Testis (tissue), 2 donors: Measurements from ENCODE around the gene PAPPA2.

Source experiments
- POLR2A ChIP-seq: fragments of 450-650 bp; IDR thresholded peaks from one replicate; pipeline ENCODE4 v1.6.1; 2017; ENCODE audit warnings: antibody characterized with exemption, mild to moderate bottlenecking, moderate library complexity
- TF ChIP-seq, protein P1 (sequence below), 3 experiments: fragments of 450-650 bp in 2 of 3; fragments of 200-600 bp in 1 of 3; sonication (generic) in 1 of 3; IDR thresholded peaks; one replicate each; pipeline ENCODE4 v1.5.1; 2016 to 2019; ENCODE audit warnings: antibody characterized with exemption in 3 of 3, mild to moderate bottlenecking in 2 of 3, moderate library complexity in 1 of 3

DNA sequence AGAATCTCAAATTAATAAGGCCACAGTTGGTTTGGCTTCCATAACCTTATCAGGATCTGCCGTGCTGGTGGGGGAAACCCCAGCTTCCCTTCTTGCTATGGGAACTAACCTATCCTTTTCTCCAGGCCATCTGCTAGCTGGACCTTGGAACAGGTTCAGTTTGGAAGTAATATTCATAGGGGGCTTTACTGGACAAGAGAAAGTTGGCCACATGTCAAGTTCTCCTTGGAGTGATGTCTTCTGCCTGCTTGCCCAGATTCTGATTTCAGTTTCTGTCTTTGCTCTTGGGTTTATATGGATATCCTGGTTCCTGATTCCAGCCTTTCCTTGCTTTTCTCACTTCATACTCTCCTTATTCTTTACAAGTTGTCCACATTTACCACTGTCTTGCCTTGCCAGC lies 421.9 kb downstream of the PAPPA2 start:
- TF ChIP-seq, protein P1, sequence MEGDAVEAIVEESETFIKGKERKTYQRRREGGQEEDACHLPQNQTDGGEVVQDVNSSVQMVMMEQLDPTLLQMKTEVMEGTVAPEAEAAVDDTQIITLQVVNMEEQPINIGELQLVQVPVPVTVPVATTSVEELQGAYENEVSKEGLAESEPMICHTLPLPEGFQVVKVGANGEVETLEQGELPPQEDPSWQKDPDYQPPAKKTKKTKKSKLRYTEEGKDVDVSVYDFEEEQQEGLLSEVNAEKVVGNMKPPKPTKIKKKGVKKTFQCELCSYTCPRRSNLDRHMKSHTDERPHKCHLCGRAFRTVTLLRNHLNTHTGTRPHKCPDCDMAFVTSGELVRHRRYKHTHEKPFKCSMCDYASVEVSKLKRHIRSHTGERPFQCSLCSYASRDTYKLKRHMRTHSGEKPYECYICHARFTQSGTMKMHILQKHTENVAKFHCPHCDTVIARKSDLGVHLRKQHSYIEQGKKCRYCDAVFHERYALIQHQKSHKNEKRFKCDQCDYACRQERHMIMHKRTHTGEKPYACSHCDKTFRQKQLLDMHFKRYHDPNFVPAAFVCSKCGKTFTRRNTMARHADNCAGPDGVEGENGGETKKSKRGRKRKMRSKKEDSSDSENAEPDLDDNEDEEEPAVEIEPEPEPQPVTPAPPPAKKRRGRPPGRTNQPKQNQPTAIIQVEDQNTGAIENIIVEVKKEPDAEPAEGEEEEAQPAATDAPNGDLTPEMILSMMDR (IDR thresholded peaks at IDR 0.05), result no peak
- no peak for TF ChIP-seq POLR2A
